GM10847 (cell line): Measurements from ENCODE around the gene NKAP.

Experiments
- POLR2A ChIP-seq: IDR thresholded peaks from 2 replicates; pipeline ENCODE4 v1.6.1; 2011; ENCODE audit not compliant: insufficient read length; ENCODE audit errors: extremely low read depth

NKAP gene

DNA sequence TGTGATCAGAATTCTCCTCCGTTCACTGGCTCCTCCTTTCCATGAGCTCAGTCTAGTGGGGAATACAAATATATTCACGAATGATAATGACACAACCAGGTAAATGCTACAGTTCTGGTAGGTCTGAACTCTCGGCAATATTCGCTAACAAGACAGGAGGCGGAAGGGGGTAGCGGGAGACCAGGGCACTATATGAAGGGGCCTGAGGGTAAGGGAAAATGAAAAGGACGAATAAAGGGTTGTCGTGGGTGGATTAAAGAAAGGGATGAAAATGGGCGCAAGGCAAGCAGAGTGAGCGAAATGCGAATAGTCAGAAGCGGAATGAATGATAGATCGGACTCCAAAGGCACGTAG lies 743 bp downstream of the NKAP start:
- TF ChIP-seq POLR2A: no peak

DNA sequence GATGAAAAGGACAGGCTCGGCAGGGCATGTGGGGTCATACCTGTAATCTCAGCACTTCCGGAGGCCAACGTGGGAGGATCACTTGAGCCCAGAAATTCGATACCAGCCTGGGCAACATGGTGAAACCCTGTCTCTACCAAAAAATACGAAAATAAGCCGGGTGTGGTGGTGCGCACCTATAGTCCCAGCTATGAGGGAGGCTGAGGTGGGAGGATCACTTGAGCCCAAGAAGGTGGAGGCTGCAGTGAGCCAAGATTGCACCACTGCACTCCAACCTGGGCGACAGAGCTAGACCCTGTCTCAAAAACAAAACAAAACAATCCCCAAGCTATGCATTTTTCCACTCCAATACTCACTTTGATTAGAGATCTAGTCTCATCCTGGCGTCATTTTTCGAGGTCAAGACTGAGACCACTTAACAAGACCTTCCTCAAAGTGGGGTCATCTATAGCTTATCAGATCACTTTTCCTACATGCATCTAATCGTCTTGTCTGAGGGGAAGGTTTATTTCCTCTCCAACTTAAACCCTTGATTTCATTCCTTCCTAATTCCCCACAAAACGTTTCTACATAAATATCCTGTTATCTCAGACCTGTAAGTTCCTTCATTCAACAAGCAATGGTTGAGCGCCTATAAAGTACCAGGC lies 1.3 kb downstream of the NKAP start:
- TF ChIP-seq POLR2A: no peak

DNA sequence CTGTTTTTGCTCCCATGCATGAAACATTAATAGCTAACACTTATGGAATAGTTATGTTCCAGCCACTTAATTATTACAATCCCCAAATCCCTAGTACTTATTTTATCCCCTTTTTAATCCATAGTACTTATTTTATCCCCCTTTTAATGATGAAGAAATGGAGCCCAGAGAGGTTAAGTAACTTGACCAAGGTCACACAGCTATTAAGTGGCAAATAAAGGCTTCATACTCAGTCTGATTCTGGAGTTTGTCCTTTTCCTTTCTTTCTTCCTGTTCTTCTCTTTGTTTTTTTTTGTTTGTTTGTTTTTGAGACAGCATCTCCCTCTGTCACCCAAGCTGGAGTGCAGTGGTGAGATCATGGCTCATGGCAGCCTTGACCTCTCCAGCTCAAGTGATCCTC lies 2.2 kb downstream of the NKAP start:
- TF ChIP-seq POLR2A: no peak

DNA sequence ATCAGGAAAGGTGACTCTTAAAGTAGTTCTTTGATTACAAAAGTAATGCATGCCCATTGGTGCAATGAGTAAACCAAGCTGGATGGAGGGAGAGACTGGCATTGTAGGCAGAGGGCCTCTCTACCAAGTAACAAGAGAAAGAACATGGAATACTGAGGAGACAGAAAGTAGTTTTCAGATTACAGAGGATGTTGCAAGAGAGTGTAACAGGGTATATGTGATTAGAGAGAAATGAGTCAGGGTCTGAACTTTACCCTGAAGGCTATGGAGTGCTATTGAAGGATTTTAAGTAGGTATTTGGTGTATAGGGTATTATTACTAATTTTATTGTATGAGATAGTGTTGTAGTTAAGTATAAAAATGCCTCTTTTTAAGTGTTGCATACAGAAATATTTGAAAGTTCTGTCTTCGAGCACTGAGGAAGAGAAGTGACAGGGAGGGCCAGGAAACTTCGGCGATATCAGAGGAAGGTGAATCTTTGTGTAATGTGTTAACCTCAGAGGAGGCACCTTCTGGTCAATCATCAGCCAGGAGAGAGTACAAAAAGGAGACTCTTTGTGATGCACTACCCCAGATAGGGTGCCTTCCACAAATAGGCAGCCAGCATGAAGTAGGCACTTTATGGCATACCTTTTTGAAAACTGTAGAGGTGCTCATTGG lies 8.2 kb downstream of the NKAP start:
- TF ChIP-seq POLR2A: no peak

DNA sequence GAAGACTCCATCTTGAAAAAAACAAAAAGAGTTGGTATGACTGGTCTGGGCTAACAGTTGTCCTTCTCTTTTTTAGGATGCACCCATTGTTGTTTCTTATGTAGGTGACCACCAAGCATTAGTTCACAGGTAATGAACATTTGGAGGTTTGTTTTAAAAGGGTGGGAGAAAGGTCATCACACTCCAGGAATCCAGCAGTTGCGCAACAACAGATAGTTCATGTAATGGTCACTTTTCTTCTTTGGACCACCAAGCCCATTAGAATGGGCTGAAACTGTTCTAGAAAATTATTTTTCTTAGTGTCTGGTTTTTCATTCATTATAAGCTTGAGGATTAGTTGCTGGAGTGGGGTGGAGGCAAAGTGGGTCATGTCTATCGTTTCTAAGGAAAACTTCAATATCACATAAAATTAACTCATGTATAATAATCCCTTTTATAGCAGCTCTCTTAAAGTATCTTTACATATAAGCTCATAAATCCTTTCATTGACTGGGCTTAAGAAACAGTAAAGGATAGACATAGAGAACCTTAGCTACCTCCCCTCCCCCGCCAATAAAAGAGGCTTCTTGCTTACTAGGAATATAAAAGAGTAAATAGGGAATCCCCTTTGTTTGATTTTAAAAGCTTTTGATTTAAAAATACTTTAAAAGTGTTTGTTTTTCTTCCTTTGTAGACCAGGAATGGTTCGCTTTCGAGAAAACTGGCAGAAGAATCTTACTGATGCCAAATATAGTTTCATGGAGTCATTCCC lies 23.5 kb downstream of the NKAP start:
- TF ChIP-seq POLR2A: no peak

DNA sequence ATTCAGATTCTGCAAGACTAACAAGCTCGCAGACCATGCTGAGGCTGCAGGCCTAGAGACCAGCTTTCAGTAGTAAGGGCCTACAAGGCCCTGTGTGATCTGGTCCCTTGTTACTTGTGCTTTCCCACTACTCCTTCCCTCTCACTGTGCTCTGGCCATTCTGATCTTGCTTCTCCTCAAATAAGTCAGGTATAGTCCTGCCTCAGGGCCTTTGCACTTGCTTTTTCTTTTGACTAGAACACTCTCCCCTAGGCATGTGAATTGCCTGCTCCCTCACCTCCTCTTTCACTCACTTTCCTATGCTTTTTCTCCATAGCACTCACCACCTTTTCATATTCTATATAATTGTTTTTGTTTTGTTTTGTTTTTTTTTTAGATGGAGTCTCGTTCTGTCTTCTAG lies 25.7 kb downstream of the NKAP start:
- no peak for TF ChIP-seq POLR2A

DNA sequence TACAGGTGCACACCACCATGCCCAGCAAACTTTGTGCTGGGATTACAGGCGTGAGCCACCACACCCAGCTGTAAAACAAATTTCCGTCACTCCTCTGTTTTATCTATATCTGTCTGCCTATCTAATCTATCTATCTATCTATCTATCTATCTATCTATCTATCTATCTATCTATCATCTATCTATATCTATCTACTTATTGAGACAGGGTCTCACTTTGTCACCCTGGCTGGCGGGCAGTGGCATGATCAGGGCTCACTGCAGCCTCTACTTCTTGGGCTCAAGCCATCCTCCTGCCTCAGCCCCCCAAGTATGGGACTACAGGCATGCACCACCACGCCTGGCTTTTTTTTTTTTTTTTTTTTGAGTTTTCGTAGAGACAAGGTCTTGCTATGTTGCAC lies 27.2 kb downstream of the NKAP start:
- TF ChIP-seq POLR2A: no peak

DNA sequence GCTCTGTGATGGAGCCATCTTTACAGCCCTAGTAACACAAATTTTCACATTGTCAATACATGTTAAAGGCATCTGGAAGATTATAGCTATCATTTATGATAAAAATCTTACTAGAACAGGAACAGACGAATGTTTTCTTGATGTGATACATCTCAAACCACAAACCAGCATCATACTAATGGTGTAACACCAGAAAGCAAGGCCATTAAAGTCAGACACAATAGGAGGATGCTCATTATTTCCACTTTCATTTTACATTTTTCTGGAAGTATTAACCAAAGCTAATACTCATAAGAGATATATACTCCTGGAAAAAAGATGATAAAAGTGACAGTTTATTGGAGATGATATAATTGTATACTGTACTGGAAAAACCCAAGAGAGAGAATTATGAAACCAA lies 42.6 kb downstream of the NKAP start:
- TF ChIP-seq POLR2A: no peak

DNA sequence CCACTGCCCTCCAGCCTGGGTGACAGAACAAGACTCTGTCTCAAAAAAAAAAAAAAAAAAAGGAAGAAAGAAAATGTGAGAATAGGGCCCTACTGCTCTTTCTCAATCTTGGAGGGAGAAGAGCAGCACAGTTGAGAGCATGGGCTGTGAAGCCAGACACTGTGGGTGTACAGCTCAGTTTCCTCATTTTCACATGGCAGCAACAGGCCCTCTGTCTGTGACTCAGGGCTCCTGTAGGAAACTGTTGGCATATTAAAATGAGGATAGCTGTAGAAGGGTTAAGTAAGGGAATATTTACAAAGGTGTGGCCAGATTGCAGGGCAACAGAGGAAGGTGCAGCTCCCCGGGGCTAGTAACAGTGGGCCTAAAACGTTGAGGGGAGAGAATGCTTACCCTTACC lies 44.4 kb downstream of the NKAP start:
- TF ChIP-seq POLR2A: no peak

DNA sequence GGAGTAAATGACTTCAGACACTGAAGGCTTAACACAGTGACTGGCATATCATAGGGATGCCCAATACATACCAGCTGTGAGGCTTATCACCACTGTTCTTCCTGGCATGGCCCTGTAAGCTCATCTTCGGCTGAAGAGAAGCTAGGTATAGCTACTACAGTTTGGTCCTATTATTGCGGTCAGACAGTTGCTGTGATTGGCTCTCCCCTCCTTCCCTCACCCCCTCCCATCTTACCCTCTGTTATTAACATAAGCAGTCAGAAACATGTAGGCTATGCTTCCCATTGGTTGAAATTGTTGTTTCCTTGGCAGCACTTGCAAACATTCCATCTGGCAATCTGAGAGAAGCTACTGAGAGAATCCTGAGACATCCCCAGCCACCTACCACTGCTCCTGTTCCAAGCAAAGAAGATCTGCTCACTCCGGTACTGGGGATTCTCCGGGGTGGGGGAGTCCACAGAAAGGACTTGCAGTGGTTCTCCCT lies 47.7 kb downstream of the NKAP start, which contains the start of gene AKAP14:
Gene AKAP14, plus strand, starts transcription at position 51 of the 484 bp plus-strand sequence. CDS start 7,331 bp downstream, outside the sequence.
- TF ChIP-seq POLR2A: no peak

DNA sequence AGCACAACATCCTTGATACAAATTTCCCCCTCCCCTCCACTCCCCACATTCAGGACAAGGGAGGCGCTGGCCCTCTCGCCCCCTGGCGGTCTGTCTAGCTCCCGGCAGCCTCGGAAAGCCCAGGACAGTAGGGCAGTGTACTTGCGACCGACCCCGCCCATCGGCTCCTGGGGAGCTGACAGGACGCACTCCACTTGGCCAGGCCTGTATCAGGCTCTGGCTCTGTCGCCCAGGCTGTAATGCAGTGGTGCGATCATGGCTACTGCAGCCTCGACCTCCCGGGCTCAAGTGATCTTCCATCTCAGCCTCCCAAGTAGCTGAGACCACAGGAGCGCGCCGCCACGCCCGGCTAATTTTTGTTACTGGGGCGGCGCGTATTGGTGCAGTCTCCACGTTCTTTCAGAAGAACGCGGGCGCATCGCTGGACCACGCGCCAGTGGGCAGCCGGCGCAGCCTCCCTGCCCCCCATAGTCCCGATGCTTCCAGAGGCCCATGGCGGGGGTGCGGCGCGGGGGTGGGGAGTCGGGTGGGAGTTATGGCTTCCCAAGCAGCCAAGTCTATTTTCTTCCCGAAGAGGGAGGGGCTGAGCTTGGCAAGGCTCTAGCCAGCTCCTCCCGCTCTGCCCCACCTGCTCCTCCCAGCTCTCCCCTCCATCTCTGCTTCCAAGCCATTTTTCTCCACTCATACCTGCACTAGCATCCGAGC lies 55.7 kb downstream of the NKAP start:
- TF ChIP-seq POLR2A: no peak

DNA sequence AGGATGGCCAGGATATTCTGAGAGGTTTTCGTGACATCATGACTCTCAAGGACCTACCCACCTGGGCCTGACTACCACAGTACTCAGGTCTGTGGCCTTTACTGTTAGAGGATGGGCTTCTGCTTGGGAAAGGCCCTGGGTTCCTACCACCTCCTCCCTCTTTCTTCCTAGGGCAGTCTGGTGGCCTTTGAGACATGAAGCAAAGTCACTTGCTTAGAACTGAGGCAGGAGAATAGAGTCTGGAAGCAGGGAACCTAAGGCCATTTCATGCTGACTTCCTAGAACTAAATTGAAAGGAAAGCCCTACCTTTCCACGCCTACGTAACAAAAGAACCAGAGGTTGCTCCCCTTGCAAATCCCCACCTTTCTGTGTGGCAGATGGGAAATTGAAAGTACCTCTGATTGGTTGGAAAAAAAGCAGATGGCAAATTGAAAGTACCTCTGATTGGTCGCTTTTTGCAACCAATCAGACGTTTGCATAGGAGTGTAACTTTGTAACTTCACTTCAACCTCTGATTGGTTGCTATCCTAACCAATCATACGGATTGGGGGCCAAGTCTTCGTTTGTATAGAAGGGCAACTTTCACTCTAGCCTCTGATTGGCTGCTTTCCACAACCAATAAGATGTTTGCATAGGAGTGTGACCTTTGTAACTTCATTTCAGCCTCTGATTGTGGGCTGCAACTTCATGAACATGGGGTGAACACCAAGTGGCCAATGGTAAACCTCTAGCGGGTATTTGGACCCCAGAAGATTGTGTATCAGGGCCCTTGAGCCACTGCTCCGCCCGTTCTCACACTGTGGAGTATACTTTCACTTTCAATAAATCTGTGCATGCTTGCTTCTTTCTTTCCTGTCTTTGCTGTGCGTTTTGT lies 57.8 kb downstream of the NKAP start:
- no peak for TF ChIP-seq POLR2A

DNA sequence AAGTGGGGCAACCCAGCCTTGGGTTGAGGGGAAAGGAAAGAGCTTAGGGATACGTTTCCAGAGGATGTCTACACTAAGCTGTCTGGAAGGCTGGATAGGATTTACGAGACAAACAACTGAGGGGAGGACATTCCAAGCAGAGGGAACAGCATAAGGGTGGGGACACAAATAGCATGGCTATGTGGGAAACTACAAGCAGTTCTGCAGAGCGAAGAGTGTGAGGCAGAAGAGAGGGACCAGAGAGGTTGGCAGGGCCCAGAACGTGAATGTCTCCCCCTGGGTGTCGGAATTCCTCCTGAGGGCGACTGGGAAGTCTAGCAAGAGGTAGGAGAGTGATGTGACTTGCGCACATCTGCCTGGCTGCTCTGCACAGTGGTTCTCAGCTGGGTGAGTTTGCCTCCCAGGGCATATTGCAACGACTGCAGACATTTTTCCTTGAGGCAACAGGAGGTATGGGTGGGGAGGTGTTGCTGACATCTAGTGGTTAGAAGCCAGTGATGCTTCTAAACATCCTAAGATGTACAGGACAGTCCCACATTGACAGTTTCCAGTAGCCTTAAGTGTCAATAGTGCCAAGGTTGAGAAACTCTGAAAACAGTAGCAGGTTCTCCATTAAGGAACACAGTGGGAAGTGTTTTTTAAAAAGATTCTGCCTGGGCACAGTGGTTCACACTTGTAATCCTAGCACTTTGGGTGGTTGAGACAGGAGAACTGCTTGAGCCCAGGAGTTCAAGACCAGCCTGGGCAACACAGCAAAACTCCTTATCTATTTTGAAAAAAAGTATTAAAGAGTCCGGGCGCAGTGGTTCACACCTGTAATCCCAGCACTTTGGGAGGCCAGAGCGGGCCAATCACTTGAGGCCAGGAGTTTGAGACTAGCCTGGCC lies 62.8 kb downstream of the NKAP start:
- TF ChIP-seq POLR2A: no peak

DNA sequence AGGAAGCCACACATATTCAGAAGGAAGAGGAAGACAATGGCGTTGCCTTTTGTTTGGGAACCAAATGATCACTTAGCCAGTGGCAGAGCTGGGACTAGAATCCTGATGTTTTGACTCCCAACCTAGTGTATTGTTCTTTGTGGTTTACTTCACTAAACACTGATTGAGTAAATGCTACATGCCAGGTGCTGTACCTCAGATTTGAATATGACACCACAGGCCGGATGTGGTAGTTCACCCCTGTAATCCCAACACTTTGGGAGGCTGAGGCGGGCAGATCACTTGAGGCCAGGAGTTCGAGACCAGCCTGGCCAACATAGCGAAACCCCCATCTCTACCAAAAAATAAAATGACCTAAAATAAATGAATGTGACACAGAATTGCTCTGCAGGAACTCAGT lies 63.5 kb downstream of the NKAP start:
- no peak for TF ChIP-seq POLR2A
